ENCODE measurements around the gene MAP2K3. TPM values are rescaled to one million over a fixed set of nuclear protein-coding genes. Genes with fewer than 3 reads are reported as not detected.

Gene MAP2K3
- total RNA-seq, 1 experiment from 2014 or later, result 50.9 TPM

DNA sequence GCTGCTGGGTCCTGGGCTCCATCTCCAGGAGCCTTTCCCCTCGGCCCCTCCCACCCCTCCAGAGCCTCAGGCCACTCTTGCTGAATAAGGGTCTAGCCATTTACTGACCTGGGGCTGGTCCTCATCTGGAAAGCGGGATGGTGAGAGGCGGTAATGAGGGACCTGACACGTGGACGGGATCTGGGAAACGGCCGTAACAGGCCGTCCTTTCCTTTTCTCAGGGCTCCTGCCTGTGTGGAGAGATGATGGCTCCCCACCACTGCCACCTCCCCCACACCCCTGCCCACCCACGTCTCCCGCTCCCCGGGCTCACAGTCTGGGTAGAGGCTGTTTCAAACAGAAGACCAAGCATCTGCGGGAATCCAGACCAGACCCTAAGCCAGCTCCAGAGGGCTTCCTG is 71.1 kb downstream of the MAP2K3 start:
- H3K27me3 ChIP-seq (replicated peaks; ENCODE audit: control insufficient read depth, insufficient read depth, low read length), result no peaks in the 10 kb centered on the region
- no TSS peak for BruUV-seq (replicated peaks)
- intact Hi-C loops (cut with micrococcal nuclease; ENCODE audit: unreplicated experiment), result no loop called here
- Mint-ChIP-seq H3K4me3 (ENCODE audit: unreplicated experiment) (no peak overlapping the region), H3K4me1 (ENCODE audit: low read depth, unreplicated experiment) (no peaks in the 10 kb centered on the region), H3K27me3 (ENCODE audit: insufficient read depth, unreplicated experiment) (no peaks in the 10 kb centered on the region), H3K36me3 (ENCODE audit: insufficient read depth, unreplicated experiment) (no peaks in the 10 kb centered on the region), H3K9me3 (ENCODE audit: unreplicated experiment) (peaks cover 8% of the 10 kb centered on the region), H3K27ac (ENCODE audit: unreplicated experiment) (no peak overlapping the region)
- no peak for TF ChIP-seq CTCF (IDR thresholded peaks at IDR 0.05; ENCODE audit: insufficient read depth in 1 of 2, low read depth in 1 of 2, low read length in 1 of 2, severe bottlenecking in 1 of 2, unreplicated experiment in 1 of 2)
- no peaks in the 10 kb centered on the region for H3K9me3 ChIP-seq
- DNase-seq, result no peak
- no peak overlapping the region for H3K4me3 ChIP-seq (ENCODE audit: low read depth, low read length)
- peaks cover 17% of the 10 kb centered on the region; the same call in 1 of the 2 replicates for H3K4me1 ChIP-seq
- POLR2A ChIA-PET, result no interaction called here
- CTCF ChIA-PET, result no interaction called here
- no peaks in the 10 kb centered on the region for H3K36me3 ChIP-seq (ENCODE audit: control insufficient read depth, insufficient read depth, low read length)

DNA sequence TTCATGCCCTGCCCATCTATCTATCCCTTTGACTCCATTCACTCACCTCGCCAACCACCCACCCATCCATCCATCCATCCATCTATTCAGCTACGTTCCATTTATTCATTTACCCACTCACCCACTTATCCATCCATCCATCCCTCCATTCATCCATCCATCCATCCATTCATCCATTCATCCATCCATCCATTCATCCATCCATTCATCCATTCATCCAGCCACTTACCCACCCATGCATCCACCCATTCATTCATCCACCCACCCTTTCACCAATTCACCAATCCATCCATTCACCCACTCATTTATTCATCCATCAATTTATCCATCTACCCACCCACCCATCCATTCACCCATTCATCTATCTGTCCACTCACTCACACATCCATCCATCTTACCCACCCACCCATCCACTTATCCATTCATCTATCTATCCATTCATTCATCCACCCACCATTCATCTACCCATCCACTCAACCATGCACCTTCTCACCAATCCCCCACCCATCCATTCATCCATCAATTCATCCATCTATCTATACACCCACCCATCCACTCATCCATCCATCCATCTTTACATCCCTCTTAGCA is 72.1 kb downstream of the MAP2K3 start:
- Histone ChIP-seq H3K9me3 (no peaks in the 10 kb centered on the region), H3K4me1 (peaks cover 15% of the 10 kb centered on the region; the same call in 1 of the 2 replicates), H3K4me3 (ENCODE audit: low read depth, low read length) (no peak overlapping the region), H3K27me3 (replicated peaks; ENCODE audit: control insufficient read depth, insufficient read depth, low read length) (no peaks in the 10 kb centered on the region), H3K36me3 (ENCODE audit: control insufficient read depth, insufficient read depth, low read length) (no peaks in the 10 kb centered on the region)
- POLR2A ChIA-PET, result no interaction called here
- H3K9me3 Mint-ChIP-seq (ENCODE audit: unreplicated experiment), result peaks cover 8% of the 10 kb centered on the region
- no TSS peak for BruUV-seq (replicated peaks)
- no peak overlapping the region for H3K27ac Mint-ChIP-seq (ENCODE audit: unreplicated experiment)
- intact Hi-C loops (cut with micrococcal nuclease; ENCODE audit: unreplicated experiment), result no loop called here
- no peak for TF ChIP-seq CTCF (IDR thresholded peaks at IDR 0.05; ENCODE audit: insufficient read depth in 1 of 2, low read depth in 1 of 2, low read length in 1 of 2, severe bottlenecking in 1 of 2, unreplicated experiment in 1 of 2)
- H3K4me3 Mint-ChIP-seq (ENCODE audit: unreplicated experiment), result no peak overlapping the region
- no peaks in the 10 kb centered on the region for H3K4me1 Mint-ChIP-seq (ENCODE audit: low read depth, unreplicated experiment)
- no peaks in the 10 kb centered on the region for H3K27me3 Mint-ChIP-seq (ENCODE audit: insufficient read depth, unreplicated experiment)
- no peak for DNase-seq
- H3K36me3 Mint-ChIP-seq (ENCODE audit: insufficient read depth, unreplicated experiment), result no peaks in the 10 kb centered on the region
- CTCF ChIA-PET, result no interaction called here

DNA sequence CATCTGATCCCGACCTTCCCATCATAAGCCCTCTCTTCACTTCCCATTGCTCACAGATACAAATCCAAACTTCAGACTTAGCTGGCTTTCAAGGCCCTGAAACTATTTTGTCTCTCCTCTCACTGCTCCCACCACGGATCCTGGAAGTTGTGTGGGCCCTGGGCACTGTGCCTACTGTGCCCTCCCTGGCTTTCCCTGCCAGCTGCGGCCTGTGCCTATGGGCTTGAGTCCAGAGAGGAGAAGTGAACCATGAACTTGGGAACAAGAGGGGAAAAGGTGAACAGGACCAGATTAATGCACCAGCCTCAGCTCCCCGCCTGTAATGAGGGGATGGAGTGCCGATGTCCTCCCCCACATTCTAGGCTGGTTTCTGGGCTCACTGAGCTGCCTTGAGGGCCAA is 72.8 kb downstream of the MAP2K3 start:
- no peaks in the 10 kb centered on the region for H3K4me1 Mint-ChIP-seq (ENCODE audit: low read depth, unreplicated experiment)
- POLR2A ChIA-PET, result no interaction called here
- Histone ChIP-seq H3K4me1 (peaks cover 14% of the 10 kb centered on the region; the same call in 1 of the 2 replicates), H3K9me3 (no peaks in the 10 kb centered on the region), H3K4me3 (ENCODE audit: low read depth, low read length) (no peak overlapping the region), H3K27me3 (replicated peaks; ENCODE audit: control insufficient read depth, insufficient read depth, low read length) (no peaks in the 10 kb centered on the region), H3K36me3 (ENCODE audit: control insufficient read depth, insufficient read depth, low read length) (no peaks in the 10 kb centered on the region)
- no TSS peak for BruUV-seq (replicated peaks)
- TF ChIP-seq CTCF (IDR thresholded peaks at IDR 0.05; ENCODE audit: insufficient read depth in 1 of 2, low read depth in 1 of 2, low read length in 1 of 2, severe bottlenecking in 1 of 2, unreplicated experiment in 1 of 2), result no peak
- CTCF ChIA-PET, result no interaction called here
- intact Hi-C loops (cut with micrococcal nuclease; ENCODE audit: unreplicated experiment), result no loop called here
- H3K27ac Mint-ChIP-seq (ENCODE audit: unreplicated experiment), result no peak overlapping the region
- no peak overlapping the region for H3K4me3 Mint-ChIP-seq (ENCODE audit: unreplicated experiment)
- H3K9me3 Mint-ChIP-seq (ENCODE audit: unreplicated experiment), result peaks cover 8% of the 10 kb centered on the region
- no peak for DNase-seq
- no peaks in the 10 kb centered on the region for H3K27me3 Mint-ChIP-seq (ENCODE audit: insufficient read depth, unreplicated experiment)
- H3K36me3 Mint-ChIP-seq (ENCODE audit: insufficient read depth, unreplicated experiment), result no peaks in the 10 kb centered on the region
